Measurements from ENCODE around the gene ACVR1B. TPM values are rescaled to one million over a fixed set of nuclear protein-coding genes. Genes with fewer than 3 reads are reported as not detected.

The ACVR1B gene
- total RNA-seq, 1 donor from 2014 or later = 34.9 TPM

- DNase-seq (no peak), ATAC-seq (no peak)
- Histone ChIP-seq H3K36me3 (no peaks in the 10 kb centered on the region), H3K27ac (no peak overlapping the region), H3K4me3 (no peak overlapping the region), H3K4me1 (peaks cover 26% of the 10 kb centered on the region), H3K9me3 (peaks cover 6% of the 10 kb centered on the region), H3K27me3 (ENCODE audit: low read depth) (no peaks in the 10 kb centered on the region)
- TF ChIP-seq CTCF (IDR thresholded peaks at IDR 0.05) = no peak
- intact Hi-C loops (cut with DNase I) = no loop called here
These were observed 2.0 kb upstream of the ACVR1B start for GRCh38 chr12:51949342-51950030.

- Histone ChIP-seq H3K27me3 (ENCODE audit: low read depth) (no peaks in the 10 kb centered on the region), H3K4me1 (peaks cover 38% of the 10 kb centered on the region), H3K36me3 (no peaks in the 10 kb centered on the region), H3K9me3 (no peaks in the 10 kb centered on the region), H3K4me3 (peak overlapping the region; percentile 64), H3K27ac (peak overlapping the region; percentile 41)
- ATAC-seq (no peak), DNase-seq (no peak)
- no peak for TF ChIP-seq CTCF (IDR thresholded peaks at IDR 0.05)
- intact Hi-C loops (cut with DNase I) = no loop called here
These were observed 759 bp upstream of the ACVR1B start for GRCh38 chr12:51950682-51951198.

GRCh38 chr12:51951843-51952722, 584 bp downstream of the ACVR1B start:
- ATAC-seq = peak; percentile 24 to 43
- no peak for TF ChIP-seq CTCF (IDR thresholded peaks at IDR 0.05)
- H3K4me3 ChIP-seq = peak overlapping the region; percentile 96
- no peaks in the 10 kb centered on the region for H3K27me3 ChIP-seq (ENCODE audit: low read depth)
- peak overlapping the region; percentile 93 for H3K27ac ChIP-seq
- H3K36me3 ChIP-seq = no peaks in the 10 kb centered on the region
- peak; percentile 66 for DNase-seq
- H3K9me3 ChIP-seq = no peaks in the 10 kb centered on the region
- intact Hi-C loops (cut with DNase I) = no loop called here
- H3K4me1 ChIP-seq = peaks cover 46% of the 10 kb centered on the region

- ATAC-seq (no peak), DNase-seq (no peak)
- no peaks in the 10 kb centered on the region for H3K9me3 ChIP-seq
- H3K36me3 ChIP-seq = no peaks in the 10 kb centered on the region
- TF ChIP-seq CTCF (IDR thresholded peaks at IDR 0.05) = no peak
- H3K27ac ChIP-seq = peak overlapping the region; percentile 93
- peak overlapping the region; percentile 96 for H3K4me3 ChIP-seq
- H3K27me3 ChIP-seq (ENCODE audit: low read depth) = no peaks in the 10 kb centered on the region
- intact Hi-C loops (cut with DNase I) = no loop called here
- H3K4me1 ChIP-seq = peaks cover 46% of the 10 kb centered on the region
These were observed 1.6 kb downstream of the ACVR1B start for GRCh38 chr12:51953089-51953488.

GRCh38 chr12:51953864-51954263, 2.4 kb downstream of the ACVR1B start:
- intact Hi-C loops (cut with DNase I) = no loop called here
- peak overlapping the region; percentile 96 for H3K4me3 ChIP-seq
- H3K27ac ChIP-seq = peak overlapping the region; percentile 25
- H3K36me3 ChIP-seq = no peaks in the 10 kb centered on the region
- ATAC-seq (no peak), DNase-seq (no peak)
- peaks cover 49% of the 10 kb centered on the region for H3K4me1 ChIP-seq
- H3K9me3 ChIP-seq = no peaks in the 10 kb centered on the region
- no peak for TF ChIP-seq CTCF (IDR thresholded peaks at IDR 0.05)
- H3K27me3 ChIP-seq (ENCODE audit: low read depth) = no peaks in the 10 kb centered on the region
